ENCODE results near the gene DAPK2.
"Not testable (repeated sequence)": the region's sequence is repeated elsewhere in the genome, so short reads cannot be mapped to it uniquely, and the experiment has no call there.

The DAPK2 gene

DNA sequence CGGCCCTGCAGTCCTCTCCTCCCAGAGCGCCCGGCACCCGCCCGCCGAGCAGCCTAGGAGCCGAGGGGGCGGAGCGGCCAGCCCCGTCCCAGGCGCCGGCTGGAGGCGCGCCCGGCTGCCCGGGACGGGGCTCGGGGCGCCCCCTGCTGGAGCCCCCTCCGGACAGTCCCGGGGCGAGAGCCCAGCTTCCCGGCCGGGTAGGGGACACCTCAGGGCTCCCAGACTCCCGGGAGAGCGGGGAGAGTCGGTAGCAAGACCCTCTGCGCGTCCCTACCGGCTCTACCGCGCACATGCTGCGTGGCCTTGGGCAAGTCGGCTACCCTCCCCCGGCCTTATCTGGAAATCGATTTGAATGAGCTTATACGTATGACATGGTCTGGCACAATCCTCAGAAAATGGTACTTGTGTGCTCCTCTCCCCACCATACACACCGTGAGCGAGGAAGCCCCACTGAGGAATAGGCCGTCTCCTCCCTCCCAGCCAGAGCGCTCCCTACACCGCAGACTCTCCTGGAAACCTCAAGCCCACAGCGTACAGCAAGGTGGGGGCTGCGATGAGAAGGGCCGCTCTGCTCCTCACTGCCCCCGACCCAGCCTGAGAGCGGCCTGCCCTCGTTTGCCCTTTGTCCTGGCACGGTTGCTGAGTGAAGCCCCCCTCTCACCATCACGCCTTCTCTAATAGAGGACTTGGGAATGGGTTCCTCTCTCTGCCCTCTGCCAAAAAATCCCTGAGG lies at the start of gene DAPK2:
Gene DAPK2, minus strand, starts transcription at position 65 of the 733 bp plus-strand sequence. CDS start 6,224 bp downstream, outside the sequence.
- peak; percentile 24 to 87 for DNase-seq

DNA sequence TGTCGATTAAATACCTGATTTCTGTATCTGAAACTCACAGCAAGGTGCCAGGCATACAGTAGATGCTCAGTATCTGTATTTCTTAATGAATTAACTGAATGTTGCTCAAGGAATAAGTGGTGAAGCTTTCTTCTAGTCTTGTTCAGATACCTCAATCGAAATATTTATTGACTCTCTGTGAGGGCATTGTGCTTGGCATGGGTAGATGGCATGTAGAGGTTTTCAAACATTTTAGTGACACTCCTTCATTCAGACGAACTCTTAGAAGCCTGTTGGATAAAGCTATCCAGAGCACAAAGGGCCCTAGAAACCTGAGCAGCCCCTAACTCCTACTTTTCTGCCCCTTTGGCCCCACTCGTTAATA lies 49.1 kb upstream of the DAPK2 start:
- no peak for DNase-seq

DNA sequence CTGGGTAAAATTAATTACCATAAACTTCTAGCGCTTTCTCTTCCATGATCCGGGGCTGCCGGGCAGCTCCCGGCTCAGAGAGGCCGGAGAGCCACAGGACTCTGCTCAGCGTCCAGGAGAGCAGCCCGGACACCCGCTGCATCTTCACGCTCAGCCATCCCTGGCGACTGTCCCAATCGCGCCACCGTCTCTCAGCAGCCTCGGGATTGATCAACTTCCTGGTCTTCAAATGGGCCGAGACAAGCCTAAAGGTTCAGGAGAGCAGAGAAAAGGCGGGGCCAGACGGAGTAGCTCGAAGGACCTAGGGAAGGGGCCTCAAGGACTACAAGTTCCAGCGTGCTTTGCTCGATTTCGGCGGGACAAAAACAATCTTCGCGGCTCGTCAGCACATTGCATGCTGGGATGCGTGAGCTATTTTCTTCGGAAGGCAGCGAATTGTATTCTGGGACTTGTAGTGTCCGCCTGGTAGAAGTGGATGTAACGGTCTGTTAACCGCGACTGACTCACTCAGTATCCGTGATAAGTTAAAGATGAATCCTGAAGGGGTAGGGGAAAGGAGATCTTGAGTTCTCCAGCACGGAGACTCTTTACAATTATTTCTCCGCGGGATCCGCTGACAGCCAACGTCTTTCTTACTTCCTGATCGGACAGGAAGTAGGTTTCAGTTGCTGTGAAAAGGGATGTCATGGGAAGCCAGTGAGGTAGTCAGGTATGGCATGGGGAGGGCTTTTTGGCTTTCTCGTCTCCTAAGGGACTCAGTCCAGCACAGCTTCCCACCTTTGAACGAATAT lies 47.5 kb upstream of the DAPK2 start, which contains the start of gene CIAO2A:
Gene CIAO2A, minus strand, starts transcription at position 212 of the 791 bp plus-strand sequence. Its CDS starts 70 bp downstream, at position 142.
- peak; percentile 98 to 99 for DNase-seq

DNA sequence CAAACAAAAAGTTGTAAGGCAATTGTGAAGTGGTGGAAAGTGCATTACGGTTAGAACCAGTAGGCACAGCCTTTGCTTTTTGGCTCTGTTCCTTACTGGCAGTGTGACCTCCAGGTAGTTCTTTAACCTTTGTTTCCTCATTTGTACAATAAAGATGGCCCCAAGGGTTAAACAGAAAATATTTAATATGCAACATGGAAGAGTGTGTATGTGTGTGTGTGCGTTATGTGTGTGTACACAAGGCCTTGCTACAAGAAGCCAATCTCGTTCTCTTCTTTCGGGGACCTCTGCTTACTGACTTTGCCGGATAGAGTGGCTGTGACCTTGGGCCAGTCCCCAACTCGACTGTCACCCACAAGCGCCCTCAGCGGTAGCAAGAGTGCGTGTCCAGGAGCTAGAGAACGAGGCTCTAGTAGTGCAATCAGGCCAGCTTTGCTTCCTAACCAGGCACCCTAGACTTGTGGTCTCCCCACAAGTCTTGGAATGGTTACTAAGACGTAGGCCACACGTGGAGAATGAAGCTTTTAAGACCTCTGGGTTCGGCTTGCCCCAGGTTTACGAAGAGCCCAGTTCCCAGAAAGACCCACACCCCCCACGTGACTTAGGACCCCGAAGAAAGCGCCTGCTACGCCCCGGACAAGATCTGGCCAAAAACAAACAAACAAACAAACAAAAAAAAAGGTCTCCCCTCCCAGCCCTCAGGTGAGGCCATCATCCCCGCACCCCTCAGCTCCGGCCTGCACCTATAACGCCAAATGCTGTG lies 46.8 kb upstream of the DAPK2 start:
- DNase-seq = peak; percentile 64 to 65

DNA sequence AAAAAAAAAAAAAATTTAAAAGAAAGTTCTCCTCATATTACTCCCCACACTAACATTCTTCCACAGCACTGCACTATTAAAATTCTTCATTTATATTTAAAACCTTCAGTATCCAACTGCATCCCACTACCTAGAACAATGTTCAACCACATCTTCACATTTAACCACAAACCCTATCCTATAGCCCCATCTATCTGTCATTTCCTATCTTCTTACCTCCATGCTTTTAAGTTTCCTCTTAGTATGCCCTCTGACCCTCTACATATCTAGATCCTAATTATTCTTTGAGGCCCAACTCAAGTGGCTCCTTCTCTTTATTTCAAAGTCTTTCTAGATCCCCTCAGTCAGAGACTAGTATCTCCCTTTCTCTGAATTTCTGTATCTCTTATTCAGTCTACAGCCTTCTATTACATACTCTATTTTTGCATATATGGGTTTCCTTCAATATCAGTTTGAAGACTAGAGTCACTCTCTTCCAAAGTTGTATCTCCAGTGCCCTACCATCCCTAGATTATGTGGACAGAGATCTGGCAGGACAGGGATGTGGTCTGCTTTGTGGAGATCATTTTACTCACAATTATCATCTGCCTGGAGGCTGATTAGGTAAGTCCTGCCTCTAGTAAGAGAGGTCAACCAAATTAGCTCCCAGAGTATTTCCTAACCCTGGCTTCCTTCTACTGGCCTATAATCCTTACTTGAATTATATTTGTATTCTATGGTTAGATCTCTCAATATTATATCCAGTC lies 46.0 kb upstream of the DAPK2 start:
- DNase-seq = no peak

DNA sequence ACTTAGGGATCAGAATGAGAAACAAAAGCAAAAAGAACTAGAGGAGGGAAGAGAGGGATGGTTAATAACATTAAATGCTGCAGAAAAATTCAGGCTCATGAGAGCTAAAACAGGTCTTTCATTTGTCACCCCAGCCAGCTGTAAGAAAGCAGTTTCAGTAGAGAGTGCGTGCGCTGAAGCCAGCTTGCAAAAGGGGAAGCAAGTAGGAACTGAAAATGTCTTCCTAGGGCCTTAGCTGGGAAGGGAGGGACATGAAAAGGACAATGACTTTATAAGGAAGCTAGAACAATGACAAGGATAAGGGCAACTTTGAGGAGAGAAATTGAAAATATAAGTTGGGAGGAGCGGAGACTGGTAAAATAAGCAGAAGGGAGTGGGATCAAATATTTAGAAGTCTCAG lies 44.2 kb upstream of the DAPK2 start:
- DNase-seq = no peak

DNA sequence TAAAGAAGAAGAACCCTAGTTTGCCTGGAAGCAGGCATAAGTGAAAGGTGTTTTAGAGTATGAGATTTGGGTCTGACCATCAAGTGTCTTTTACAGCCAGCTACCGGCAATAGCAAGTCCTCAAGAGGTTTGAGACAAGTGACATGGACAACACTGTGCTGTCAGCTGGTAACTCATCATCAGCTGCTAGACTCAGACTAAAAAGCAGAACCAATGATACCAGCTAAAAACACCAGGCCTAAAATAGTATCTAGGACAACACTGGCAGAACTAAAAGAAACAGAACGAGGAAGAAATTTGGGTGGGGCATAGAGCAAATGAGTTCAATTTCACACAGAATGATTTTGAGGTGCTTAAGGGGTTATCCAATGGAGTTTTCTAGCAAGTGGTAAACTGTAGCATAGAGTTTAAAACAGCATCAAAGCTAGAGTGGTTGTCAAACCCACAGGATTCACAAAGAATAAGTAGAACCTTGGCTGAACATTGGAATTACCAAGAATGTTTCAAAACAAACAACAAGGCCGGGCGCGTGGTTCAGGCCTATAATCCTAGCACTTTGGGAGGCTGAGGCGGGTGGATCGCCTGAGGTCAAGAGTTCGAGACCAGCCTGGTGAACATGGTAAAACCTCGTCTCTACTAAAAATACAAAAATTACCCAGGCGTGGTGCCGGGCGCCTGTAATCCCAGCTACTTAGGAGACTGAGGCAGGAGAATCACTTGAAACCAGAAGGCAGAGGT lies 43.4 kb upstream of the DAPK2 start:
- DNase-seq = no peak

DNA sequence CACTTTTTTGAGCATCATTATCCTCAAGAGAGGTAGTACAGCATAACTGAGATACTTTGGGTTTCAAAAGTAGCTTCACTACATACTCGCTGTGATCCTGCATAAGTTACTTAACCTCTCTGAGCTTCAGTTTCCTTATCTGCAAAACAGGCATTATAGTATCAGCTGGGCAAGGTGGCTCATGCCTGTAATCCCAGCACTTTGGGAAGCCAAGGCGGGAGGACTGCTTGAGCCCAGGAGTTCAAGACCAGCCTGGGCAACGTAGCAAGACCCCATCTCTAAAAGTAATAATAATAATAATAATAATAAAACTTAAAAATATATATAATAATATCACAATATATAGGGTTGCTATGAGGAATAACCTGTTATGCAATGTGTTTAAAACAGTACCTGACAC lies 36.5 kb upstream of the DAPK2 start:
- no peak for DNase-seq

DNA sequence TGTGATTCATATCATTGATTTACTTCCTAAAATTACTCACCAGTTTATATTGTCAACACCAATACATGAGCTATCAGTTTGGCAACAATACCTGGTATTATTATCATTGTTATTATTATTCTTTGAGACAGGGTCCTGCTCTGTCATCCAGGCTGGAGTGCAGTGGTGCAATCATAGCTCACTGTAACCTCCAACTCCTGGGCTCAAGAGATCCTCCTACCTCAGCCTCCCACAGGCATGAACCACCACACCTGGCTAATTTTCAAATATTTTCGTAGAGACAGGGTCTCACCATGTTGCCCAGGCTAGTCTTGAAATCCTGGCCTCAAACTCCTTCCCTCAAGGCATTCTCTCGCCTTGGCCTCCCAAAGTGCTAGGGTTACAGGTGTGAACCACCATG lies 27.2 kb upstream of the DAPK2 start:
- DNase-seq = not testable (repeated sequence)

DNA sequence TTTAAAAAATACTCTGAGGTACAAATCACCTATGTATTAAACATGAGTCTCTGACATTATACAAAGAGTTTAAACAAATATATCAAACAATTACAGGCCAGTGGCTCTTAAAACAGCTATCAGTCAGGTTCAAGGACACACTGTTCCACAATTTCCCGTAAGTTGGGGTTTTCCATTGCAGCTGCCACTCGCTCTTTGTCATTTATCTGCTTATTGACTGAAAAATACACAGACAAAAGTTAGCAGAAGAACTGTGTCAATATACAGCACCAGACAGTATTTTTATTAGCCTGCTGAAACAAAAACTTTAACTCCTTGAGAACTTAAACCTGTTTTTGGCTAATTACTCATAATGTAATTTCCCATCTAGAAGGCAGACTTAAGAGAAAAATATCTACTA lies 26.5 kb upstream of the DAPK2 start:
- no peak for DNase-seq

DNA sequence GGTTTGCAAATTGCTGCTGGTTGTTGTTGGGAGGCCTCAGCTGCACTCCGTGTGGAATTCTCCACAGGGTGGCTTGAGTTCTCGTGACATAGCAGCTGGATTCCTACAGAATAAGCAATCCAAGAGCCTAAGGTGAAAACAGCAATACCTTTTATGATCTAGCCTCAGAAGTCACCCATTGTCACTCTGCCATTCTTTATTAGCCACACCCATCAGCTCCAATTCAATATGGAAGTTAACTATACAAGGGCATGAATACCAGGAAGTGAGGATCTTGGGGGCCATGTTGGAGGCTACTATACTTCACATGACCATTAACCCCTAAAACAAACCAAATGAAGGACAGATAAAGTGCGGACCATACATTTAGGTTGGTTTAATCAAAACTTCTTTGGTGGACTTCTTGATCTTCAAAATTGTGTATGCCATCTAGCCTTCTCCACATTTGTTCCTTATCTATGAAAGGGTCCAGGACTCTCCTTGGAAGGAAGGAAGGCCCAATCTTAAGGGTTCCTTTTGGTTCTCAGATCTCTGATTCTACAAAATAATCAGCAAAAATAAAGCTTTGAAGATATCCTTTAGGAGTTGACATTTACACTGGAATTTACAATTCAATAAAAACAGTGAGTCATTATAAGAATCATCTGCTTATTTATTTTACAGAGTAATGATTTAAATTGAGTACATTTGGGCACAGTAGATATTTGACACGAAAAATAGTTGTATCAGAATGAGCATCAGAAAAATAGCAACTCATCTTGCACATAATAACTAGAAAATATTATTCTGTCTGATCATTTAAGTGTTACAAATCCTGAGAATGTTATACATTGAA lies 25.9 kb upstream of the DAPK2 start:
- no peak for DNase-seq

DNA sequence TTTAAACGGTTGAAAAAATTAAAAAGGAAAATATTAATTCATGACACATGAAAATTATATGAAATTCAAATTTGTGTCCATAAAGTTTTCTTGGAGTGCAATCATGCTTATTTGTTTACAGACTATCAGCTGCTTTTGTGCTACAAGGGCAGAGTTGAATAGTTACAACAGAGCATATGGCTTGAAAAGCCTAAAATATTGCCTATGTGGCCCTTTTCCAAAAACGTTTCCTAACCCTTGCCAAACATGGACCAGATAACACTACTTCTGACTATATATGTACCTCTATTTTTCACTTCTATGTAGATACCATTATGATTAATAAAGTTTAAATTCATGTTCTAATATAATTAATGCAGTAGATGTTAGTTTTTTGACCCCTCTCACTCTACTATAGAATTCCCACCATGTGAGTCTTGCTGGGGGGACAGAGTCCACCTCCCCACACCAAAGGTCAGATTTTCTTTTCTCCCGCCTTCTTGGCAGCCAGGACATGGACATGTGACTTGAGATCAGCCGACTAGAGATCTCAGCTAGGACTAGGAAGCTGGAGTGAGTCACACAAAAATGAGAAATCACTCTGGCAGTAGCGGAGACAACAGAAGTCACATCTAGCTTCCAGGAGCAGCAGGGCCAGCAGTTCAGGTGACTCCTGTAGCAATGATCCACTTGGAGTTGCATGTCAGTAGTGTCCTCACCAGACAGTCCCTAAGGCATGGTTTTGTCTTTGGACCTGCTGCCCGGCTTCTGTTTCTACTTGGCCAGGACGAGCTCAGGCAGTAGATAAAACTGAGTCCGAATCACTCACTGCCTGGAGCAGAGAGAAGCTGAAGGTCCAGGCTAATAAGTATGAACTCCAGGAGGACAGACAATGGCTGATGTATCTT lies 24.9 kb upstream of the DAPK2 start:
- no peak for DNase-seq

DNA sequence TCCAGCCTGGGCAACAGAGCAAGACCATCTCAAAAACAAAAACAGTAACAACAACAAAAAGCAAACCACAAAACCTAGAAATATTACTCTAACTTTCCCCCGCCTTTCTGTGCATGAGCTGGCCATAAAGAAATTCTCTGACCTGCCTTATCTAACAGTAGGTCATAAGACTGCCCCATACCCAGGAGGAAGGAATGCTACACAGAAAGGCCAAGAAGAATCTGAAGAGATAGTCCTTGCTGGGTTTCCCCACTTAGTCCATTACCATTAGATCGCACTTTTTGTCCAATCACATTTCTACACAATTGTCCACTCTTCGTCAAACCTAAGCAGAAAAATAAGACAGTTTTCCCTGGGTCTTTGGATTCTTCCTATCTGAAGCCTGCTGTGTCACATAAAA lies 23.8 kb upstream of the DAPK2 start:
- DNase-seq = no peak

DNA sequence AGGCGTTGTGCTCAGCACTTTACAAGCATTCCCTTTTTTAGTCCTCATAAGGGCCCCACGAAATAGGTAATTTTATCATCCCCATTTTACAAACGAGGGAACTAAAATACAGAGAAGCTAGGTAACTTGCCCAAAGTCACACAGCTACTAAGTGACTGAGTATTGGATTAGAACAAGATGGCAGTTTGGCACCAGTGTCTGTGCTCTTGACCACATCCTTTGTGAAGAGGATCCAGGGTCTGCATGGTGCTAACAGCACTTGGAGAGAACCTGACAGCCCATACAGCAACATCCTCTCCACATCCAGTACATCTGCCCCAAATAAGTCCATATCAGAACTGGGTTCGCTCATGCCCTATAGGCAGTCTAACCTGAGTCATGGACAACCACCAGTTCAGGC lies 21.8 kb upstream of the DAPK2 start:
- no peak for DNase-seq

DNA sequence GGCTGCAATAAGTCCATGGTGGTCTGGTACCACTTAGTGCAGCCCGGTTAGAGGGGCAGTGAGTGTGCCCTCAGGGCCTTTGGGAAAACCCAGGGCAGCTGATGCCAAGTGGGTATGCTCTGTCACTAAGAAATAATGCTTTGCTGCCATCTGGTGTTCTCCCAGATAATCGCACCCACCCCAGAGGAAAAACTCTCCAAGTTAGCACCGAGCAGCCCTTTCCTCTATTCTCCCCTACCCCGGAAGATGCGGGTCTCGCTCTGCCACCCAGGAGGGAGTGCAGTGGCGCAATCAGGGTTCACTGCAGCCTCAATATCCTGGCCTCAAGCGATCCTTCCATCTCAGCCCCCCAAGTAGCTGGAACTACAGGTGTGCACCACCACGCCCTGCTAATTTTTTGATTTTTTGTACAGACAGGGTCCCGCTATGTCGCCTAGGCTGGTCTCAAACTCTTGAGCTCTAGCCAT lies 21.3 kb upstream of the DAPK2 start:
- DNase-seq = peak; percentile 41 to 86

DNA sequence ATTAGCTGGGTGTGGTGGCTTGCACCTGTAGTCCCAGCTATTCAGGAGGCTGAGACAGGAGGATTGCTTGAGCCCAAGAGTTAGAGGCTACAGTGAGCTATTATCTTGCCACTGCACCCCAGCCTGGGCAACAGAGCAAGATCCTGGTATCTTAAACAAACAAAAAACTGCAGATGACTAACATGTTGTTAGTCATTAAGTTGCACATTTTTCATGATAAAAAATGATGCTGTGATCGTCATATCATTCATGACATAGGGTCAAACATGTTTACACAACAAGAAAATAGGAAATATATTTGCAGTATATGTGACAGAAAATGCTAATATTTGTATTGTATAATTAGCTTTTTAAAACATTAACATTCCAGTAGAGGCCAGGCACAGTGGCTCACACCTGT lies 20.2 kb upstream of the DAPK2 start:
- DNase-seq = no peak

DNA sequence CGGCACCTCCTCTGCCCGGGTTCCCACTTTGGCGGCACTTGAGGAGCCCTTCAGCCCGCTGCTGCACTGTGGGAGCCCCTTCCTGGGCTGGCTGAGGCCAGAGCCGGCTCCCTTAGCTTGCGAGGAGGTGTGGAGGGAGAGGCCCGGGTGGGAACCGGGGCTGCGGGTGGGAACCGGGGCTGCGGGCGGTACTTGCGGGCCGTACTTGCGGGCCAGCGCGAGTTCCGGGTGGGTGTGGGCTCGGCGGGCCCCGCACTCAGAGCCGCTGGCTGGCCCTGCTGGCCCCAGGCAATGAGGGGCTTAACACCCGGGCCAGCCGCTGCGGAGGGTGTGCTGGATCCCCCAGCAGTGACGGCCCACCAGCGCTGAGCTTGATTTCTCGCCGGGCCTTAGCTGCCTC lies 14.4 kb upstream of the DAPK2 start:
- DNase-seq = no peak

DNA sequence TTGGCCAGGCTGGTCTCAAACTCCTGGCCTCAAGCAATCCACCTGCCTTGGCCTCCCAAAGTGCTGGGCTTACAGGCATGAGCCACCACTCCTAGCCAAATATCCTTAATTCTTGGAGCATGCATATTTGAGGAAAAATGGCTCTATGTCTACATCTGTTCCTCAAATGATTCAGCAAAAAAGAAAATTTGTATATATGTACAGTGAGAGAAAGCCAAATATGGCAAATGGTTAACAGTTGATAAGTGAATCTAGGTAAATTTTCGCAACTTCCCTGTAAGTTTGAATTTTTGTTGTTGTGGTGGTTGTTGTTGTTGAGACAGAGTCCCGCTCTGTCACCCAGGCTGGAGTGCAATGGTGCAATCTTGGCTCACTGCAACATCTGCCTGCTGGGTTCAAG lies 12.8 kb upstream of the DAPK2 start:
- not testable (repeated sequence) for DNase-seq

DNA sequence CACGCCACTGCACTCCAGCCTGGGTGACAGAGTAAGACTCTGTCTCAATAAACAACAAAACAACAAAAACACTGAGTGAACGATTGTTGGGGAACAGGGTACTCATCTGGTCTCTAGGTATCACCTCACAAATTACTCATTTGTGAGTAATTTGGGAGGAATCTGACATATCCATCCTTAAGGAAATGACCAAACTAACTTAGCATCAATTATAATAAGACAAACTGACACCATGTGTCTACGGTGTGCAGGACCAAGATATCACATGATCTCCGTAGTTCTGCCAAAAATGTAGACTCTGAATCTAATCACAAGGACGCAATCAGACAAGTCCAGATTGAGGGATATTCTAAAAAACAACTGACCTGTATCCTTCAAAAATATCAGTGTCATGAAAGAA lies 12.0 kb upstream of the DAPK2 start:
- no peak for DNase-seq

DNA sequence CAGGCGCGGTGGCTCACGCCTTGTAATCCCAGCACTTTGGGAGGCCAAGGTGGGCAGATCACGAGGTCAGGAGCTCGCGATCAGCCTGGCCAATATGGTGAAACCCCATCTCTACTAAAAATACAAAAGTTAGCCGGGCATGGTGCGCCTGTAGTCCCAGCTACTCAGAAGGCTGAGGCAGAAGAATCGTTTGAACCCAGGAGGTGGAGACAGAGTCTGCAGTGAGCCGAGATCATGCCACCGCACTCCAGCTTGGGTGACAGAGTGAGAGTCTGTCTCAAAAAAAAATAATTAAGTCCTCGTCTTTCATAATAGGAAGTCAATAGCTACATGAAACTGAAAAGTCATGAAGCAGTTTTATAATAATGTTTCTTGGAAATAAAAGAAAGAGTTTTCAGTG lies 7.4 kb upstream of the DAPK2 start:
- not testable (repeated sequence) for DNase-seq

Data from NCI-H526 (cell line).